K562 (cell line): ENCODE data around the gene SCYGR2. TPM values are rescaled to one million over a fixed set of nuclear protein-coding genes. Genes with fewer than 3 reads are reported as not detected.

Source experiments
- ATAC-seq: fragments of 200-7000 bp; cut with Tn5 transposase; 3 replicates; pipeline ENCODE4 v1.9.1; 2020; ENCODE audit warnings: moderate library complexity
- BruUV-seq: library from RNA; stranded (reverse); fragments of 400-500 nt; replicated peaks from 2 replicates; lab custom pipeline; 2021; lab: Mats Ljungman, UMichigan
- CTCF ChIA-PET: fragments of 300-600 bp; formaldehyde crosslinking; extraction: SDS; loops from one replicate; lab custom pipeline; 2021; ENCODE audit warnings: low intra/inter-chr PET ratio; lab: Yijun Ruan, JAX
- POLR2A ChIA-PET: fragments of 300-600, 350-650 bp; sonication (Branson Sonifier 250); formaldehyde crosslinking; extraction: SDS; loops from one replicate; lab custom pipeline; 2021; ENCODE audit warnings: antibody characterized with exemption, inconsistent platforms; lab: Yijun Ruan, JAX
- DNase-seq, 4 experiments: peaks; one replicate each; pipeline versions ENCODE4 v3.0.0 to v3.0.0-alpha.2; 2011 to 2018; ENCODE audit warnings: low spot score in 3 of 4, mixed read lengths in 3 of 4; ENCODE audit errors: extremely low read depth in 1 of 4
- FAIRE-seq: peaks from 2 replicates; lab custom pipeline; 2011; peaks lifted over from hg19 to GRCh38; lab: Jason Lieb, UNC
- H2AFZ ChIP-seq: 2 replicates; pipeline ENCODE4 v1.6.0; 2011; ENCODE audit warnings: low read depth, low read length, control low read depth, inconsistent platforms
- H3K27ac ChIP-seq: fragments of 200-600 bp; 3 replicates; pipeline ENCODE4 v1.8.0; 2011; ENCODE audit warnings: low read depth, mild to moderate bottlenecking, control low read depth, inconsistent platforms, low read length, moderate library complexity, mixed read lengths; ENCODE audit errors: extremely low read depth
- H3K27me3 ChIP-seq, 2 experiments: fragments of 300-600 bp in 1 of 2; 2 replicates in 1 of 2; 3 replicates in 1 of 2; pipeline versions ENCODE4 v1.6.0 to v1.8.0; 2011; ENCODE audit warnings: inconsistent platforms in 2 of 2, low read length in 2 of 2, mild to moderate bottlenecking in 1 of 2, mixed read lengths in 1 of 2, moderate library complexity in 1 of 2; ENCODE audit not compliant: control insufficient read depth in 2 of 2, insufficient read depth in 2 of 2
- H3K36me3 ChIP-seq: fragments of 300-600 bp; 3 replicates; pipeline ENCODE4 v1.8.0; 2011; ENCODE audit warnings: mild to moderate bottlenecking, low read length, inconsistent platforms; ENCODE audit not compliant: control insufficient read depth, insufficient read depth
- H3K4me1 ChIP-seq, 2 experiments: fragments of 200-600 bp in 1 of 2; replicated peaks in 1 of 2; 2 replicates in 1 of 2; 3 replicates in 1 of 2; pipeline versions ENCODE4 v1.5.1 to v1.8.0; 2011; ENCODE audit warnings: inconsistent platforms in 2 of 2, low read length in 2 of 2, mild to moderate bottlenecking in 1 of 2, mixed read lengths in 1 of 2, moderate library complexity in 1 of 2; ENCODE audit not compliant: control insufficient read depth in 2 of 2, insufficient read depth in 2 of 2
- H3K4me2 ChIP-seq: 2 replicates; pipeline ENCODE4 v1.6.1; 2011; ENCODE audit warnings: low read length, control low read depth, inconsistent platforms, mixed read lengths; ENCODE audit not compliant: insufficient read depth
- H3K4me3 ChIP-seq: fragments of 200-600 bp; sonication (generic), shearing (Covaris generic); 2 replicates; pipeline ENCODE4 v1.5.1; 2016; ENCODE audit warnings: control low read depth, inconsistent platforms
- H3K79me2 ChIP-seq: fragments of 200-600 bp; 3 replicates; pipeline ENCODE4 v1.8.0; 2011; ENCODE audit warnings: low read length, inconsistent platforms; ENCODE audit not compliant: control insufficient read depth, insufficient read depth
- H3K9ac ChIP-seq, 2 experiments: 2 replicates each; pipeline versions ENCODE4 v1.6.0 to v1.6.1; 2011; ENCODE audit warnings: low read depth in 2 of 2, low read length in 2 of 2, control low read depth in 1 of 2, inconsistent platforms in 1 of 2, mild to moderate bottlenecking in 1 of 2, mixed read lengths in 1 of 2; ENCODE audit not compliant: insufficient read depth in 1 of 2
- H3K9me1 ChIP-seq: one replicate; pipeline ENCODE4 v1.6.0; 2011; ENCODE audit warnings: inconsistent platforms, mild to moderate bottlenecking, low read length, moderate library complexity; ENCODE audit not compliant: control insufficient read depth, insufficient read depth
- H3K9me3 ChIP-seq: replicated peaks from 2 replicates; pipeline ENCODE4 v1.5.1; 2011; ENCODE audit warnings: low read depth, low read length, inconsistent platforms; ENCODE audit not compliant: control insufficient read depth, insufficient read depth
- H4K20me1 ChIP-seq: replicated peaks from 2 replicates; pipeline ENCODE4 v1.6.1; 2011; ENCODE audit warnings: low read length, inconsistent platforms, mixed read lengths; ENCODE audit not compliant: control insufficient read depth, insufficient read depth
- KDM5B ChIP-seq: fragments of 200-600 bp; sonication (generic); IDR thresholded peaks from 2 replicates; pipeline ENCODE4 v1.6.1; 2012; ENCODE audit warnings: low read depth, mild to moderate bottlenecking, moderate library complexity, low read length, control low read depth, inconsistent platforms; ENCODE audit not compliant: insufficient replicate concordance
- MCM5 ChIP-seq: fragments of 450-650 bp; IDR thresholded peaks from 2 replicates; pipeline ENCODE4 v1.6.1; 2016; ENCODE audit warnings: low read depth
- PHF21A ChIP-seq: fragments of 450-650 bp; IDR thresholded peaks from 2 replicates; pipeline ENCODE4 v1.6.1; 2017; ENCODE audit warnings: low read depth, borderline replicate concordance
- ZKSCAN1 ChIP-seq: fragments of 150-350 bp; IDR thresholded peaks from 2 replicates; pipeline ENCODE4 v1.6.1; 2016; ENCODE audit warnings: low read depth, low read length
- ZNF3 ChIP-seq: fragments of 250-450 bp; sonication (Bioruptor Pico); IDR thresholded peaks from 2 replicates; pipeline ENCODE4 v1.5.0; 2021; ENCODE audit warnings: mild to moderate bottlenecking, moderate library complexity
- ZNF431 ChIP-seq: sonication (generic); formaldehyde crosslinking; IDR thresholded peaks from 2 replicates; pipeline ENCODE4 v1.8.0; 2022; ENCODE audit warnings: mild to moderate bottlenecking, missing genetic modification reagents
- WGBS: fragments of 100-300 bp; shearing (Covaris generic); methylation state at CpG from one replicate; pipeline ENCODE4 v1.1.6; 2016; ENCODE audit warnings: low coverage, mixed read lengths; ENCODE audit not compliant: insufficient coverage; ENCODE audit errors: missing lambda C conversion rate; 5-methylcytosine and 5-hydroxymethylcytosine counted together
- in situ Hi-C: fragments of 300-500 bp; cut with MboI; formaldehyde crosslinking; loops from 4 replicates; pipeline ENCODE4 v1.15.0; 2018; ENCODE audit warnings: inconsistent platforms, mixed read lengths
- intact Hi-C: fragments of 100-400 bp; cut with micrococcal nuclease; formaldehyde crosslinking; loops from 2 replicates; pipeline ENCODE4 v1.14.2; 2022
- polyA plus RNA-seq, 8 experiments: library from polyadenylated mRNA; depleted of rRNA in 4 of 8; stranded (reverse) in 5 of 8; unstranded in 3 of 8; fragments of >200 nt; fragmentation: Nextera tagmentation in 2 of 8; fragmentation: Illumina TruSeq in 1 of 8; extraction: Ambion mirVana in 2 of 8; extraction: Trizol in 1 of 8; gene quantifications; 2 replicates each; pipeline versions ENCODE4 v1.2.1 to v1.2.3, GENCODE V29; 2011 to 2014; ENCODE audit warnings: inconsistent platforms in 1 of 8, missing spikeins in 1 of 8
- total RNA-seq, 7 experiments: library from RNA; depleted of rRNA in 6 of 7; stranded (reverse); fragments of >200 nt in 6 of 7; fragmentation: Illumina TruSeq in 2 of 7; extraction: Trizol in 2 of 7; gene quantifications; 2 replicates each; pipeline versions ENCODE4 v1.2.1 to v1.2.3, GENCODE V29; 2011 to 2021; ENCODE audit warnings: low replicate concordance in 1 of 7
- TF ChIP-seq, protein P1 (sequence below): fragments of 200-800 bp; sonication (Bioruptor generic); IDR thresholded peaks from 2 replicates; pipeline ENCODE4 v1.6.1; 2017; ENCODE audit warnings: missing genetic modification characterization, missing compliant biosample characterization
- TF ChIP-seq, protein P2 (sequence below): fragments of 250-450 bp; sonication (Bioruptor Pico); IDR thresholded peaks from 2 replicates; pipeline ENCODE4 v1.5.0; 2021; ENCODE audit warnings: mild to moderate bottlenecking, borderline replicate concordance

The SCYGR2 gene
- total and polyA plus RNA-seq, 9 of the 15 experiments (the other 6 are each of a cell fraction or from before 2014, with no cell fraction given) = not detected

DNA sequence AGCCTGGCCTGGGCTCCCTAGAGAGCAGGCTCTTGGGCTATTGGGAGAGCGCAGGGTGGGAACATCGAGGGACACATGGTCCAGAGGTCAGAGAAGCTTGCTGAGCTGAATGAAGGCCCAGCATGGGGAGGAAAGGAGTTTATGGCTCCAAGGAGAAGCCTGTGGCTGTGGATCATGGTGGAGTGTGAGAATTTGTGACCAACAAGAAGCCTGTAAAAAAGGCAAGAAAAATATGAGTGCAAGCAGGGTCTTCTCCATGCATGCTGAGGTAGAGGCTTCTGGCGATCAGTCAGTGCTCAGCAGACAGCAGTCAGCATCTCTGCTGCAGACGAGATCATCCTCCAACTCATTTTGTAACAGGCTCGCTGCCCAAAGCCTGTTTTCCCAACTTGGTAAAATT is 17.2 kb downstream of the SCYGR2 start:
- no peak overlapping the region for H3K4me2 ChIP-seq
- H3K9me1 ChIP-seq = no peaks in the 10 kb centered on the region
- in situ Hi-C loops = no loop called here
- WGBS = 0% methylated on average over 5 of the region's 5 CpGs
- no peaks in the 10 kb centered on the region for H4K20me1 ChIP-seq
- ChIA-PET CTCF (no interaction called here), POLR2A (no interaction called here)
- H3K27ac ChIP-seq = no peak overlapping the region
- H3K9ac ChIP-seq = no peak overlapping the region
- no peak for FAIRE-seq
- DNase-seq = no peak
- BruUV-seq = no TSS peak
- H3K9me3 ChIP-seq = no peaks in the 10 kb centered on the region
- H3K27me3 ChIP-seq = peaks cover 0 to 40% of the 10 kb centered on the region in 2 experiments; a peak in 2 of 5 replicates
- intact Hi-C loops = no loop called here
- no peaks in the 10 kb centered on the region for H3K36me3 ChIP-seq
- no peak overlapping the region for H2AFZ ChIP-seq
- no peaks in the 10 kb centered on the region for H3K4me1 ChIP-seq
- no peak overlapping the region for H3K4me3 ChIP-seq
- no peak for ATAC-seq
- no peaks in the 10 kb centered on the region for H3K79me2 ChIP-seq
- TF ChIP-seq ZKSCAN1 (no peak), ZNF431 (no peak), ZNF3 (CRISPR knock-in tag) (no peak), MCM5 (no peak), KDM5B (no peak), PHF21A (no peak)
- TF ChIP-seq, protein P1, sequence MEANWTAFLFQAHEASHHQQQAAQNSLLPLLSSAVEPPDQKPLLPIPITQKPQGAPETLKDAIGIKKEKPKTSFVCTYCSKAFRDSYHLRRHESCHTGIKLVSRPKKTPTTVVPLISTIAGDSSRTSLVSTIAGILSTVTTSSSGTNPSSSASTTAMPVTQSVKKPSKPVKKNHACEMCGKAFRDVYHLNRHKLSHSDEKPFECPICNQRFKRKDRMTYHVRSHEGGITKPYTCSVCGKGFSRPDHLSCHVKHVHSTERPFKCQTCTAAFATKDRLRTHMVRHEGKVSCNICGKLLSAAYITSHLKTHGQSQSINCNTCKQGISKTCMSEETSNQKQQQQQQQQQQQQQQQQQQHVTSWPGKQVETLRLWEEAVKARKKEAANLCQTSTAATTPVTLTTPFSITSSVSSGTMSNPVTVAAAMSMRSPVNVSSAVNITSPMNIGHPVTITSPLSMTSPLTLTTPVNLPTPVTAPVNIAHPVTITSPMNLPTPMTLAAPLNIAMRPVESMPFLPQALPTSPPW (CRISPR knock-in tag) = no peak
- TF ChIP-seq, protein P2, sequence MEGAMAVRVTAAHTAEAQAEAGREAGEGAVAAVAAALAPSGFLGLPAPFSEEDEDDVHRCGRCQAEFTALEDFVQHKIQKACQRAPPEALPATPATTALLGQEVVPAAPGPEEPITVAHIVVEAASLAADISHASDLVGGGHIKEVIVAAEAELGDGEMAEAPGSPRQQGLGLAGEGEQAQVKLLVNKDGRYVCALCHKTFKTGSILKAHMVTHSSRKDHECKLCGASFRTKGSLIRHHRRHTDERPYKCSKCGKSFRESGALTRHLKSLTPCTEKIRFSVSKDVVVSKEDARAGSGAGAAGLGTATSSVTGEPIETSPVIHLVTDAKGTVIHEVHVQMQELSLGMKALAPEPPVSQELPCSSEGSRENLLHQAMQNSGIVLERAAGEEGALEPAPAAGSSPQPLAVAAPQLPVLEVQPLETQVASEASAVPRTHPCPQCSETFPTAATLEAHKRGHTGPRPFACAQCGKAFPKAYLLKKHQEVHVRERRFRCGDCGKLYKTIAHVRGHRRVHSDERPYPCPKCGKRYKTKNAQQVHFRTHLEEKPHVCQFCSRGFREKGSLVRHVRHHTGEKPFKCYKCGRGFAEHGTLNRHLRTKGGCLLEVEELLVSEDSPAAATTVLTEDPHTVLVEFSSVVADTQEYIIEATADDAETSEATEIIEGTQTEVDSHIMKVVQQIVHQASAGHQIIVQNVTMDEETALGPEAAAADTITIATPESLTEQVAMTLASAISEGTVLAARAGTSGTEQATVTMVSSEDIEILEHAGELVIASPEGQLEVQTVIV (CRISPR knock-in tag) = no peak
